ENCODE measurements around the gene SPTB.

The SPTB gene

DNA sequence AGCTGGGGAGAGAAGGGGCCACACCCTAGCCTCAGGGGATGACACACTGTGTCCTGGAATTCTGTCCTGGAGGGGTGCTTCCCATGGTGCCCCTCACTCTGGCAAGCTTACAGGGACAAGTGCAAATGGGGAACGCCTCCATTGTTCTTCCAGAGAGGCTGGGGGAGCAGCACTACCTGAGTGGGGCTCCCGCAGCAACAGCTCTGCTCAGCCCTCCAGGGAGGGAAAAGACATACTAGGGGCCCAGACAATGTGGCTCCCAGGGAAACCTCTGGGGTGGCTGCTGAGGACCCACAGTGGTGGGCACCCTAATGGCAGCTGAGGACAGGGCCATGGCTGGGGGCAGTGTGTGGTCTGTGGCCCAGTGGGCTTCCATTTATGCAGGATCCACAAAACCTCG, 106.1 kb downstream of the SPTB start:
- TF ChIP-seq, protein P1, sequence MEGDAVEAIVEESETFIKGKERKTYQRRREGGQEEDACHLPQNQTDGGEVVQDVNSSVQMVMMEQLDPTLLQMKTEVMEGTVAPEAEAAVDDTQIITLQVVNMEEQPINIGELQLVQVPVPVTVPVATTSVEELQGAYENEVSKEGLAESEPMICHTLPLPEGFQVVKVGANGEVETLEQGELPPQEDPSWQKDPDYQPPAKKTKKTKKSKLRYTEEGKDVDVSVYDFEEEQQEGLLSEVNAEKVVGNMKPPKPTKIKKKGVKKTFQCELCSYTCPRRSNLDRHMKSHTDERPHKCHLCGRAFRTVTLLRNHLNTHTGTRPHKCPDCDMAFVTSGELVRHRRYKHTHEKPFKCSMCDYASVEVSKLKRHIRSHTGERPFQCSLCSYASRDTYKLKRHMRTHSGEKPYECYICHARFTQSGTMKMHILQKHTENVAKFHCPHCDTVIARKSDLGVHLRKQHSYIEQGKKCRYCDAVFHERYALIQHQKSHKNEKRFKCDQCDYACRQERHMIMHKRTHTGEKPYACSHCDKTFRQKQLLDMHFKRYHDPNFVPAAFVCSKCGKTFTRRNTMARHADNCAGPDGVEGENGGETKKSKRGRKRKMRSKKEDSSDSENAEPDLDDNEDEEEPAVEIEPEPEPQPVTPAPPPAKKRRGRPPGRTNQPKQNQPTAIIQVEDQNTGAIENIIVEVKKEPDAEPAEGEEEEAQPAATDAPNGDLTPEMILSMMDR (conservative IDR thresholded peaks at IDR 0.05; ENCODE audit: low read length): no peak
- H3K4me3 ChIP-seq (ENCODE audit: low read length): no peak overlapping the region
- DNase-seq (ENCODE audit: low read depth): no peak

DNA sequence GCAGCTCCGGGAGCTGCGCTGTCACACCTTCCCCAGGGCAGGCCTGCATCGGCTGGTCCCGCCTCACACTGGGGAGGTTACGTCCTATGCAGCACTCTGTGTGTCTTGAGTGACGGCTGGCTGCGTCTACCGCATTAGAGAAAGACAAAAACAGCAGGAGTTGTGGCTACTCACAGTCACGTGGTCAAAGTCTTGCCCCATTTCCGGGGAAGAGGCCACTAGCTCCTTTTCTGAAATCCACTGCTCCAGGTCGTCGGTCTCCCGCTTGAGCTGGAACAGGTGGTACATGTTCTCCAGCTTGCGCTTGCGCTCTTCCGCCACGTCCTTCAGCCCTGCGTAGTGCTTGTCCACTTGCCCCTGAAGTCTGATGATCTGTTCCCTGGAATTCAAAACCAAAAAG, 106.7 kb downstream of the SPTB start:
- no peak overlapping the region for H3K4me3 ChIP-seq (ENCODE audit: low read length)
- no peak for DNase-seq (ENCODE audit: low read depth)
- TF ChIP-seq, protein P1 (conservative IDR thresholded peaks at IDR 0.05; ENCODE audit: low read length): no peak

DNA sequence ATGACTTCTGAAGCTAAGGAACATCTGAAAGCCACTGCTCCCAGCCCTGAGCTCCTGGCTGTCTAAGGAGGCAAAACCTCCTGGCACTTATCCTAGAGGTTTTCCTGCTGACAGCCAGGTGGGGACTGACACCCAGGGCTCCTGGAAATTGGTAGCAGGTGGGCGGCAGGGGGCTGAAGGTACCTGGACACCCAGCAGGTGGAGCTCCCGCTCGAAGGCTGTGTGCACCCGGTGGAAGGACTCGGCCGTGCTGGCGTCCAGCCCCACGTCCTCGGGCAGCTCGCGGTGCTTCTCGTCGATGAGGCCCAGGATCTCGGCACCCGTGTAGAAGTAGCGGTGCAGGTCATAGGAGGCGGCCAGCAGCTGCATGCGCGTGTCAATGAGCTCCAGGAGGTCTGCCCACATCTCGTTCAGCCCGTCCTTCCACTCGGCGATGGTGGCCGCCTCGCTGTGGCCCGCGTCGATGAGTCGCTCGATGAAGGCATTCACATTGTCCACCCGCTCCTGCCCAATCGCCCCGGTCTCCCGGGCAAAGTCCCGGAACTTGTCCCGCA, 107.2 kb downstream of the SPTB start:
- H3K4me3 ChIP-seq (ENCODE audit: low read length): no peak overlapping the region
- no peak for DNase-seq (ENCODE audit: low read depth)
- TF ChIP-seq, protein P1 (conservative IDR thresholded peaks at IDR 0.05; ENCODE audit: low read length): no peak

DNA sequence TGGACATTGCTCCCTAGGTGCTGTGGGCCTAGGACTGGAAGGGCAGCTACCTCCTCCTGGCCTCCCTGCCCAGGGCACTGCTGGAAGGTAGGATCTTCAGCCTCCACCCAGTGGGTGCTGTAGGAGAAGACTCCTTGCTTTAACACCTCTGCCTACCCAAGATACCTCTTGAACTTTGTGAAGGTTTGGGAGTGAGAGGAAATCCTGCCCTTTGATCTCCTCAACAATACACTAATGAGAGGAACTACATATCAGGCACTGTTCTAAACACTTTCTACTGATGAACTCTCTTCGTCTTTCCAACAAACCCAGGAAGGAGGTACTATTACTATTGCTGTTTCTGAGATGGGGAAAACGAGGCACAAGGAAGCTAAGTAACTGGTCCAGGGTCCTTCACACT, 108.5 kb downstream of the SPTB start:
- no peak overlapping the region for H3K4me3 ChIP-seq (ENCODE audit: low read length)
- no peak for DNase-seq (ENCODE audit: low read depth)
- TF ChIP-seq, protein P1 (conservative IDR thresholded peaks at IDR 0.05; ENCODE audit: low read length): no peak

DNA sequence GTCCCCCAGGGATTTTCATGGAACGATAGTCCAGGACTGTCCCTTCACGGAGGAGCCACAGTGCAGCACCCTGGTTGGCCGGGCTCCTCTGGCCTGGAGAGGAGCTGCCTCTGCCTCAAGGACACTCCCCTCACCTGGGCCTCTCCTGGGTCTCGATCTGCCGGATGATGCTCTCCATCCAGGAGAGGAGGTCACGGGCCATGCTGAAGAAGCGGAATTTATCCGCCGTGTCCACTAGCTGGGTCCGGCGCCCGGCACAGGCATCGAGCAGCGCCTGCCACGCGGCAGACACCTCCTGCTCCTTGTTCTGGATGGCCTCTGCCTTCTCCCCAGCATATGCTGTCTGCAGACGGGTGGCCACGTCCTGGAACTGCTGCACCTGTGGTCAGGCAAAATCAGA, 109.0 kb downstream of the SPTB start:
- DNase-seq (ENCODE audit: low read depth): no peak
- H3K4me3 ChIP-seq (ENCODE audit: low read length): no peak overlapping the region
- TF ChIP-seq, protein P1 (conservative IDR thresholded peaks at IDR 0.05; ENCODE audit: low read length): no peak

DNA sequence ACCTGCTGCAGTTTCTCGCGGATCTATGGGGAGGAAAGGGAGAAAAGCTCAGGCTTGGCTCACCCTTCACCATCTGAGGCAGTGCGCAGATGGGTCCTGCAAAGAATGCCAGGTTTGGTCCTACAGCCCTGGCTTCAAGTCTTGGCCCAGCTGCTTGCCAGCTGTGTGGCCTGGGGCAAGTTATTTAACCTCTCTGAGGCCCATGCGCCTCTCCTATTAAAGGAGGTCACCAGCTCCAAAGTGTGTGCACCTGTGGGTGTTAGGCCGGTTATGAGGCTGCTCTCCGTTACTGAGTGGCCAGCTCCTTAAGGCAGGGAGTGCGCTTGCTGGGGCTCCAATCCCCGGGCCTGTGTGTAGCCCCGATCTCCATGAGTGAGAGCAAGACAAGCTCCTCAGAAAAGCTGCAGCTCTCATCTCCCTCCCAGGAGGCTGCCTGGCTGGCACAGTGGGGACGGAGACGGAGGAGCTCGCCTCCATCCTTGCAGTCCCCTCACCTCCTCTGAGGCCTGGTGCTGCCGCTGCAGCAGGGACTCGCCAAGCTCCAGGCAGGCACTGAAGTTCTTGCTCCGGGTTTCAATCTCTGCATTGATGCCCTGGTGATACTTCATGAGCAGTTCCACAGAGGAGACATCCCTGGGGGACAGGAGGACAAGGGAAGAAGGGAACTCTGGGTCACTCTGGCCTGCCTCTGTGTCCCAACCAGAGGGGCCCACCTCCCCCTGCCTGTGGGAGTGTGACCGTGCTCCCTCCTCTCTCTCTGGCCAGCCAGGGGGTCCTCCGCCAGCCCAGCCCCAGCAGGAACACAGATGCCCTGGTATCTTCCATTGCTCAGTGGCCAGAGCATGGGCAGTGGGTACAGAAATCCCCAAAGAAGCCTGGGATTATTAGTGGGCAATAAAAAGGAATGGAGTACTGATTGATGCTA, 110.3 kb downstream of the SPTB start:
- no peak for DNase-seq (ENCODE audit: low read depth)
- TF ChIP-seq, protein P1 (conservative IDR thresholded peaks at IDR 0.05; ENCODE audit: low read length): no peak
- H3K4me3 ChIP-seq (ENCODE audit: low read length): no peak overlapping the region
